ENCODE measurements around the gene RAB37. TPM values are rescaled to one million over a fixed set of nuclear protein-coding genes. Genes with fewer than 3 reads are reported as not detected.

RAB37 gene
- total RNA-seq, 4 donors from 2014 or later = under 0.01 to 5.0 (median 1.7) TPM

DNA sequence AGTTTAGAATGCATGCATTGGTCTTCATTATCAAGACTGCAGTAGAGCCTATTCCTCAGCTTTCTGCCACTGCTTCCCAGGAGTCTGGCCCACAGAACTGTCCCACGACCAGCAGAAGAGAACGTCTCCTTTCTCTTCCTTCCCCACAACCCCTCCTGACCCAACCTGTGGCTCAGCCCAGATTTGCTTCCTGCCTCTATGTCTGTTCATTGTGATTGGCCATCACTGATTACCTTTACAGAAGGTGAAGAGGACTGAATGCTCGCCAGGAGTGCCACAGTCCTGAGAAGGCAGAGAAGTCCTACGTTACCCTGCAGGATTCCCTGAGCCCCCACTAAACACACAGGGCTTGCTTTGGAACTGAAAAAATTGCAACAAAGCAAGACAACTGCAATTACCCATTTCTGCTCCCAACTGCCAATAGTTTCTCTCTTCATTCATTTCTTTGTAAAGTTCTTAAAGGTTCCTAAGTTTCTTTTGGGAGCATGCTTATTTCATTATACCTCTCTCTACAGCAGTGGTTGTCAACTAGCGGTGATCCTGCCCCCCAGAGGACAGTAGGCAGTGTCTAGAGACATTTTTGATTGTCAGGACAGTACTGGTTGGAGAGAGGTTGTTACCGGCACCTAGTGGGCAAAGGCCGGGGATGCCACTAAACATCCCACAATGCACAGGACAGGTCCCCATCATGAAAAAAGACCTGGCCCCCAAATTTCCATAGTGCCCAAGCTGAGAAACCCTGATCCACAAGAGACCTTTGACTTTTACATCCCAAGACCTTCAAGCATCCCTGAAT is 43.6 kb downstream of the RAB37 start:
- TF ChIP-seq POLR2A (IDR thresholded peaks at IDR 0.05) = no peak
- TF ChIP-seq, protein P1, sequence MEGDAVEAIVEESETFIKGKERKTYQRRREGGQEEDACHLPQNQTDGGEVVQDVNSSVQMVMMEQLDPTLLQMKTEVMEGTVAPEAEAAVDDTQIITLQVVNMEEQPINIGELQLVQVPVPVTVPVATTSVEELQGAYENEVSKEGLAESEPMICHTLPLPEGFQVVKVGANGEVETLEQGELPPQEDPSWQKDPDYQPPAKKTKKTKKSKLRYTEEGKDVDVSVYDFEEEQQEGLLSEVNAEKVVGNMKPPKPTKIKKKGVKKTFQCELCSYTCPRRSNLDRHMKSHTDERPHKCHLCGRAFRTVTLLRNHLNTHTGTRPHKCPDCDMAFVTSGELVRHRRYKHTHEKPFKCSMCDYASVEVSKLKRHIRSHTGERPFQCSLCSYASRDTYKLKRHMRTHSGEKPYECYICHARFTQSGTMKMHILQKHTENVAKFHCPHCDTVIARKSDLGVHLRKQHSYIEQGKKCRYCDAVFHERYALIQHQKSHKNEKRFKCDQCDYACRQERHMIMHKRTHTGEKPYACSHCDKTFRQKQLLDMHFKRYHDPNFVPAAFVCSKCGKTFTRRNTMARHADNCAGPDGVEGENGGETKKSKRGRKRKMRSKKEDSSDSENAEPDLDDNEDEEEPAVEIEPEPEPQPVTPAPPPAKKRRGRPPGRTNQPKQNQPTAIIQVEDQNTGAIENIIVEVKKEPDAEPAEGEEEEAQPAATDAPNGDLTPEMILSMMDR (IDR thresholded peaks at IDR 0.05) = no peak
- Histone ChIP-seq H3K9me3 (no peaks in the 10 kb centered on the region), H3K27ac (no peak overlapping the region), H3K4me1 (peaks cover 0 to 4% of the 10 kb centered on the region in 2 donors), H3K36me3 (no peaks in the 10 kb centered on the region), H3K27me3 (no peaks in the 10 kb centered on the region), H3K4me3 (no peak overlapping the region)
- DNase-seq = no peak
- intact Hi-C loops (cut with DNase I; ENCODE audit: low total_unique reads) = no loop called here

- Histone ChIP-seq H3K27me3 (no peaks in the 10 kb centered on the region), H3K27ac (no peak overlapping the region), H3K9me3 (no peaks in the 10 kb centered on the region), H3K4me1 (no peaks in the 10 kb centered on the region), H3K4me3 (no peak overlapping the region), H3K36me3 (no peaks in the 10 kb centered on the region)
- intact Hi-C loops (cut with DNase I; ENCODE audit: low total_unique reads) = no loop called here
- DNase-seq = no peak
- no peak for TF ChIP-seq POLR2A (IDR thresholded peaks at IDR 0.05)
- TF ChIP-seq, protein P1 (IDR thresholded peaks at IDR 0.05) = no peak
These were observed 45.5 kb downstream of the RAB37 start for GRCh38 chr17:74782571-74782970.

DNA sequence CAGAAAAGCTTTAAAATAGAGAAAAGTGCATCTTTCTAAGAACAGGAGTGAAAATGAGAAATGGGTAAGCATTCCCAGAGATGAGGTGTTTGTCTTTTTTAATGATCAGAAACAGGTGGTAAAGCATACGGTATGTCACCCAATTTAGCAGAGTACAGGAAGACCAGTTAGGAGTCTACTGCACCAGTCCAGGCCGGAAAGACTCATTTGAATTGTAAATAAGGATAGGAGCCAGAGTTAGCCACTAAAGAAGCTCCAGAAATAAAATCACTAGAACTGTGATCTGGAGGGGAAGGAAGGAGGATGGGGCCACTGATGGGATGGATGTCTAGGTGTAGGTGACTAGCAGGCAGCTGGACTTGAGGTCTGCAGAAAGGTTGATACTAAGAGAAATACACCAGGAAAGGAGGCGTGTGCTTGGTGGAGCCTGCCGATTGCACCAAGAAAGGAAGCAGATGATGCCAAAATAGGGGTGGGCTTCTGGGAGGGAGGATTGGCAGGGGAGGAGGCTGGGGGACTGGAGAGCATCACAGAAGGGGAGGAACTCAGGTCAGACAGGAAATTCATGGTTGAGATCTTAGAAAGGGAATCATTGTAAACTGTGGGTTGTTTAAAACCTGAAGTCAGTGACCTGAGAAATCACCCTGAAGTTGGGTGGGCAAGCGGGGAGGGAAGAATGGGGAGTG is 47.2 kb downstream of the RAB37 start:
- intact Hi-C loops (cut with DNase I; ENCODE audit: low total_unique reads) = no loop called here
- TF ChIP-seq, protein P1 (IDR thresholded peaks at IDR 0.05) = no peak
- no peak for TF ChIP-seq POLR2A (IDR thresholded peaks at IDR 0.05)

GRCh38 chr17:74785096-74785980 is 48.3 kb downstream of the RAB37 start:
- no peaks in the 10 kb centered on the region for H3K27me3 ChIP-seq
- TF ChIP-seq, protein P1 (IDR thresholded peaks at IDR 0.05) = no peak
- no peak for TF ChIP-seq POLR2A (IDR thresholded peaks at IDR 0.05)
- no peaks in the 10 kb centered on the region for H3K9me3 ChIP-seq
- H3K27ac ChIP-seq = no peak overlapping the region
- H3K36me3 ChIP-seq = no peaks in the 10 kb centered on the region
- intact Hi-C loops (cut with DNase I; ENCODE audit: low total_unique reads) = no loop called here
- DNase-seq = no peak
- no peaks in the 10 kb centered on the region for H3K4me1 ChIP-seq
- no peak overlapping the region for H3K4me3 ChIP-seq

More for the DNA sequence above, 47.2 kb downstream of the RAB37 start:
- Histone ChIP-seq H3K4me1 (no peaks in the 10 kb centered on the region), H3K4me3 (no peak overlapping the region), H3K36me3 (no peaks in the 10 kb centered on the region), H3K27ac (no peak overlapping the region), H3K27me3 (no peaks in the 10 kb centered on the region), H3K9me3 (no peaks in the 10 kb centered on the region)
- DNase-seq = no peak
